Smooth muscle cell of the pulmonary artery (primary cell): ENCODE data around the gene QARS1. TPM values are rescaled to one million over a fixed set of nuclear protein-coding genes. Genes with fewer than 3 reads are reported as not detected.

ENCODE experiments used
- total RNA-seq: library from RNA; depleted of rRNA; stranded (reverse); fragments of >200 nt; gene quantifications from 2 replicates; pipeline ENCODE4 v1.2.3, GENCODE V29; 2014

The QARS1 gene
- total RNA-seq: 224 and 239 TPM in 2 replicates

GRCh38 chr3:49104427-49105291 lies at the start of gene QARS1:
Gene QARS1, minus strand, starts transcription at chr3:49104757. Its CDS starts 24 bp downstream, at chr3:49104733.

GRCh38 chr3:49132437-49133225 lies 28.1 kb upstream of the QARS1 start, which contains the start of gene LAMB2:
Gene LAMB2, minus strand, starts transcription at chr3:49133050. Its CDS starts 183 bp downstream, at chr3:49132867.

GRCh38 chr3:49120438-49121131 lies 16.0 kb upstream of the QARS1 start, which contains the start of gene USP19:
Gene USP19, minus strand, starts transcription at chr3:49120823. Its CDS starts 1,678 bp downstream, at chr3:49119145.

GRCh38 chr3:49093853-49094767 lies 10.4 kb downstream of the QARS1 start, which contains the start of gene QRICH1:
Gene QRICH1, minus strand, starts transcription at chr3:49094071. Its CDS starts 17,054 bp downstream, at chr3:49077017.

Other genes starting within 250 kb of the QARS1 start
- gene SLC25A20, start 205.9 kb downstream of the QARS1 start, total RNA-seq: 15.4 and 15.5 TPM in 2 replicates
- gene ARIH2, start 185.9 kb downstream of the QARS1 start, total RNA-seq: 68.4 and 71.4 TPM in 2 replicates
- 55.4 and 56.2 TPM in 2 replicates for gene P4HTM, start 114.5 kb downstream of the QARS1 start, total RNA-seq
- gene WDR6, start 97.4 kb downstream of the QARS1 start, total RNA-seq: 86.2 and 121 TPM in 2 replicates
- gene DALRD3, start 86.2 kb downstream of the QARS1 start, total RNA-seq: 46.7 and 47.7 TPM in 2 replicates
- 86.3 and 95.6 TPM in 2 replicates for gene NDUFAF3, start 82.6 kb downstream of the QARS1 start, total RNA-seq
- 262 and 284 TPM in 2 replicates for gene IMPDH2, start 75.4 kb downstream of the QARS1 start, total RNA-seq
- 47.9 and 58.1 TPM in 2 replicates for gene QRICH1, start 10.7 kb downstream of the QARS1 start, total RNA-seq
- 57.9 and 59.6 TPM in 2 replicates for gene USP19, start 16.1 kb upstream of the QARS1 start, total RNA-seq
- gene LAMB2, start 28.3 kb upstream of the QARS1 start, total RNA-seq: 2,135 and 2,279 TPM in 2 replicates
- 14.1 and 18.4 TPM in 2 replicates for gene CCDC71, start 61.6 kb upstream of the QARS1 start, total RNA-seq
- 26.8 and 31.7 TPM in 2 replicates for gene KLHDC8B, start 66.8 kb upstream of the QARS1 start, total RNA-seq
- gene C3orf62, start 172.5 kb upstream of the QARS1 start, total RNA-seq: 1.4 and 2.5 TPM in 2 replicates
- gene USP4, start 235.3 kb upstream of the QARS1 start, total RNA-seq: 26.0 and 30.0 TPM in 2 replicates